GM18870 (cell line): ENCODE results near the gene SMARCB1.

ENCODE experiments used
- ATAC-seq: cut with Tn5 transposase; IDR thresholded peaks from one replicate; pipeline ENCODE4 v1.9.1; 2021; ENCODE audit warnings: moderate library complexity; ENCODE audit not compliant: unreplicated experiment

Gene SMARCB1

DNA sequence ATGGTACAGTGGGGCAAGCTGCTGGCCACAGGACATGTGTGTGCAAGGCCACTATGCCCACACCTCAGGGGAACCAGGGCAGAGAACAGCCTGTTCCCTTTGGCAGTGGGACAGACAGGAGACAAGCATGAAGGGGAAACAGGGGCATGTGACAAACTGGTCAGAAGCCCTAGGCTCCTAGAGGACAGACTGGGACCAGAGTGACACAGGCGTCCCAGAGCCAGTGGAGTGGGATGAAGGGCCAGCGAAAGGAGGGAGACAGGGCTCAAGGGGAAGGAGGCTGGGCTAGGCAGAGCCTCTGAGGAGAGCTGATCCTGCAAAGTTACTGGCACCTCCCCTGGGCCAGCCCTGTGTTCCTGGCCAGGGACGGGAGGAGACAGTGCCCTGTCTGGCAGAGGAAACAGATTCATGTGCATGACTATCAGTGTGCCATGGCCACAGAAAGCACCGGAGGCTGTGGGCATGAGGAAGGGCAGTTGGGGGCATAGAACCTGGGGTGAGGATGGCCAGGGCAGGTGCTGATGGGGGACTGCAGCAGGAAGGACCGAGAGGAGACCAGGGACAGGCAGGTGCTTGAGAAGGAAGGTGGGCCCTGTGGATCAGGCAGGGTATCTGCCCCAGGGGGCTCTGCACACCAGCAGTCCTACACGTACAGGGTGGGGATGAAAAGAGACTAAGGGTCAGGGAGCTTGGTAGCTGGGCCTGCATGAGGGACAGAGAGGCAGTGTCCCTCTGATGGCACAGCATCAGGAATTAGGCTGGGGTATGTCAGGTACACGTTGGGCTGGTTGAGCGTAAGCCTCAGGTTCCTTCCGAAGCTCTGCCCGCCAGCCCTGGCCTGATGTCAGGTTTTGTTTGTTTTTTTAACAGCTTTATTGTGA, 42.3 kb downstream of the SMARCB1 start:
- no peak for ATAC-seq

DNA sequence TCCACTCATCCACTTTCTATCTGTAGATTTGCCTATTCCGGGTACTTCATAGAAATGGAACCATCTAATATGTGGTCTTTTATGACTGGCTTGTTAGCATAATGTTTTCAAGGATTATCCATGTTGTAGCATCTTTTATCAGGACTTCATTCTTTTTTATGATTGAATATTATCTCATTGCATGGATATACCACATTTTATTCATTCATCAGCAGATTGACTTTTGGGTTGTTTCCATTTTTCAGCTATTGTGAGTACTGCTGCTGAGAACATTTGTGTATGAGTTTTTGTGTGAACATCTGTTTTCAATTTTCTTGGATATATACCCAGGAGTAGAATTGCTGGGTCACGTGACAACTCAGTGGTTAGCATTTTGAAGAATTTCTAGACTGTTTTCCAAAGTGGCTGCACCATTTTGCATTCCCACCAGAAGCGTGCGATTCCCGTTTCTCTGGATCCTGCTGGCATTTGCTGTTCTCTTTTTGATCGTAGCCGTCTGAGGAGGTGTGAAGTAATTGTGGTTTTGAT, 43.1 kb downstream of the SMARCB1 start:
- ATAC-seq: no peak

DNA sequence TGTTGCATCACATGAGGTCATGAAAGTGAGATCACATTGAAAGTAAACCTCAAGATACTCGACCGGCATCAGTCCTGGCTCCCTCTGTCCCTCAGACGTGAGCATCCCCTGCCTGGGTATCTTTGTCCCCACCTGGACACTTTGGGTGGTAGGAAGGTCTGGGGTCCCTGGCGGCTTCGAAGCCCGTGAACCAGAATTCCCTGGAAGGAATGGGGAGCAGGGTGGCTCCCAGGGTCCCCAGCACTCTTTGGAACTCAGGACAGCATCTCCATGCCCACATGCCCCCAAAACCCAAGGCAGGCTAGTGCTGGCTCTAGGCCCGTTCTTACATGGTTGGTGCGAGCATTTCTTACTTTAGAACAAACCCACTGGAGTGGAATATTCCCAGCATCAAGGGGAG, 44.5 kb downstream of the SMARCB1 start:
- ATAC-seq: no peak

DNA sequence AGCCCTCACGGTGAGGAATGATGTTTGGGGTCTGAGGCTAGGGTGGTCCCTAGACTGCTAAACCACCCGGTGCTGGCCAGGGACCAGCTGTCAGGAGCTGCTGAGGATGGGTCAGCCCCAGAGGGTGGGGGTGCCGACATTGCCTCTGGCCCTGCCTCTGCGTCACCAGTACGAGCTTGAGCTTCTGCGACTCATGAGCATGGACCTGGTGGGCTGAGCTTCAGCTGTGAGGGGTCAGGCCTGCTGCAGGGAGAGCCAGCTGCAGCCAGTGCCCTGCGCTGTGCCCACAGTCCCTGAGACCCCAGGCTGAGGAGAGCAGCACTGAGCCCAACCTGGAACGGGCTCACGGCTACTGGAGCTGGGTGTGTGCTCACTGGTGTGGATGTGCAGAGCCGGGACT, 45.0 kb downstream of the SMARCB1 start:
- ATAC-seq: no peak

DNA sequence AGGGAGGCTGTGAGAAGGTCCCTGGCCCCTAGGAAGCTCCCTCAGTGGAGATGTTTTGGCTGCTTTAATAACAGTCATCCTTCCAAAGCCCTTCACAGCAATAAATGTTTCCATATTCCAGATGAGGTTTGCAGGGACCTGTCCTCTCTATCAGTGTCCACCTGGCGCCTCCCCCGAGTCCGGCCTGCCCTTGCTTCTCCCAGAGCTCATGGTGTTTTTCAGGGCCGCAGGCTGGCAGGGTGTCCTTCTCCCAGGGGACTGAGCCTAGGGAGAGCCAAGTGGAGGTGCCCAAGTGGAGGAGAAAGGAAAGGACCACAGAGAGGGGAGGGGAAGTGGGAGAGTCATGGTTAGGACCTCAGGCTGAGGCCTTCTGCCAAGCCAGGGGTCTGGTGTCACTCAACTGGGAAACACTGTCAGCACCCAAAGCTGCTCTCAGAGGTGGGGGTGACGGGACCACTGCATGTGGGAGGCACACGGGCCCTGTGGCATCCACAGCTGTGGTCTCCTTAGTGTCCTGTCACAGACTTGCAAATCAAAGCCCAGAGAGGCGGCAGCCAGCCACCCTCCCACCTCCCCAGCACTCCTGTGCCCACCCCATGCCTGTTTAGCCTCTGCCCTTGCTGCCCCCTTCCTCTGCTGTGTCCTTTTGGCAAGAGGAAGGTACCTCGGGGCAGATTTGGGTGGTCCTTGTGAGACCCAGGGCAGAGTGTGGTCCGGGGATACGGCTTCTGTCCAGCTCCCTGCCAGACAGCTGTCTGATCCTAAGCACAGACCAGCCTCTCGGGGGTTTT, 45.7 kb downstream of the SMARCB1 start:
- no peak for ATAC-seq

DNA sequence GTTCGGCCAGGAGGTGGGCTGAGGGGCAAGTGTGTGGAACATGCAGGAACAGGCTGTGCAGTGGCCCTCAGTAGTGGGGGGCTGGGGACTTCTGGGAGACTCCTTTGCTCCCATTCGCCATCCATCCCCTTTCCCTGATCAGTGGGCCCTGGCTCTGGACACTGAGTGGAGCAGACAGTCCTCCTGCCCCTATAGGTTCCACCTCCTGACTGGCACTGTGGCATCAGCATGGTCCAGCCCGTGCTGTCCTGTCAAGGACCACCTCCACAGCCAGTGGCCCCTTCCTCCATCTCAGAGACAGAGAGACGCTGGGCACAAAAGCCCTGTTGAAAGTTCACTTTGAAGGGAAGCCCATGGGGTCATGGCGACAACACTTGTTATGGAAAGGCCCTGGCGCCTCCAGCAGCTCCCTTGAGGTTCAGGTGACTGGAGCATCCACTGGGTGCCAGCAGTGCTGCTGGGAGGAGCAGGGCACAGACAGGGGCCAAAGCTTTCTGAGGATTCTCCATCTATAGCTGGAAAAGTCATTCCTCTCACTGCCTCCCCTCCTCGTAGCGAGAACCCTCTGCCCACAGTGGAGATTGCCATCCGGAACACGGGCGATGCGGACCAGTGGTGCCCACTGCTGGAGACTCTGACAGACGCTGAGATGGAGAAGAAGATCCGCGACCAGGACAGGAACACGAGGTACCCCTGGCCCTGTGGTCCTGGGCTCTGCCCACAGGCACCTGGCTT, 46.4 kb downstream of the SMARCB1 start:
- no peak for ATAC-seq

DNA sequence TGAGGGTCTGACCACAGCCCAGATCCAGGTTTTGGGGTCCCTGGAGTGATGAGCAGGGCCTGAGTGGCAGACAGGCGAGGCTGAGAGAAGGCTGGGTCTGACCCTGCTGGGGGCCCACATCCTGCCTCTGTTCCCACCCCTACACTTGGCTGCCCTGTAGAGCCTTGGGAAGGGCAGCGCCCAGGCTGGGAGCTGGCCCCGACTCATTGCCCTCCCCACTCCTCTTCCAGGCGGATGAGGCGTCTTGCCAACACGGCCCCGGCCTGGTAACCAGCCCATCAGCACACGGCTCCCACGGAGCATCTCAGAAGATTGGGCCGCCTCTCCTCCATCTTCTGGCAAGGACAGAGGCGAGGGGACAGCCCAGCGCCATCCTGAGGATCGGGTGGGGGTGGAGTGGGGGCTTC, 47.1 kb downstream of the SMARCB1 start:
- no peak for ATAC-seq

DNA sequence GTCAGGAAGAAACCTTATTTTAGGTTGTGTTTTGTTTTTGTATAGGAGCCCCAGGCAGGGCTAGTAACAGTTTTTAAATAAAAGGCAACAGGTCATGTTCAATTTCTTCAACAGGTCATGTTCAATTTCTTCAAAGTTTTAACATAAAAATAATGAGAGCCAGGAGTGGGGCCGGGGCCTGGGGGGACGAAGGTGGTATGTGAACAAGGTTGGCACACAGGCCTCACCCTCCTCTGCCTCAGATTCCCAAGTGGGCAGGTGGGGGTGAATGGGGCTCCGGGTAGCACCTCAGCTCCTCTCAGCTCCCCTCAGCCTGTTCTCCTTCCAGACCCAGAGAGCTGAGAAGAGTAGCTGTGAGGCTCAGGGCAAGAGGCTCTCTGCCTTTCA, 47.6 kb downstream of the SMARCB1 start:
- no peak for ATAC-seq

DNA sequence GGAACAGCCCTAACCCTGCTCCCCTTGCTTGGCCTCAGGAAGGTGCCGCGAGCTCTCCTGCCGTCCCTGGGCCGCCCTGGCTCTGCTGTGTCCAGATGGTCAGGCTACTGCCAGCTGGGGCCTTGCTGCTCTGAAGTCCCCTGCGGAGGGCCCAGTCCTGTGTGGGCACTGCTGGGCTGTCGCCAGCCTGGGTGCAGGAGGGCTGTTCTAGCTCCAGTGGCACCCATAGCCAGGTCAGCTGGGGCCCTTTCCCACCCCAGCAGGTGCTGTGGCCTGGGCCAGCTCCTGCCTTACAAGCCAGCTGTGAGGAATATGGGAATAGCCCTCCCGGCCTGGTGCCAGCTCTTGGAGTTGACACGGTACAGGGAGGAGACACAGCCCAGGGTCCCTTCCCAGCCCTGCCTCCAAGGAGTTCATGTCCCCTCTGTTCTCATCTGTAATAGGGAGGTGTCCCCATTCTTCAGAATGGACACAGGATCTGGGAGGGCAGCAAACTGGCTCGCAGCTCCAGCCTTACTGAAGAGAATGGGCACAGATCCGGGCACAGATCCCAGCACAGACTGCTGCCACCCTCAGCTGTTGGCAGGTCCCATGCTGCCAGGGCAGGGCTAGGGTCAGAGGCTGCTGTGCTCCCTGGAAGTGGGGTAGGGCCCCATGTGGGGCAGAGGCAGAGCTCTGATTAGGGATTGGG, 48.2 kb downstream of the SMARCB1 start:
- ATAC-seq: no peak

DNA sequence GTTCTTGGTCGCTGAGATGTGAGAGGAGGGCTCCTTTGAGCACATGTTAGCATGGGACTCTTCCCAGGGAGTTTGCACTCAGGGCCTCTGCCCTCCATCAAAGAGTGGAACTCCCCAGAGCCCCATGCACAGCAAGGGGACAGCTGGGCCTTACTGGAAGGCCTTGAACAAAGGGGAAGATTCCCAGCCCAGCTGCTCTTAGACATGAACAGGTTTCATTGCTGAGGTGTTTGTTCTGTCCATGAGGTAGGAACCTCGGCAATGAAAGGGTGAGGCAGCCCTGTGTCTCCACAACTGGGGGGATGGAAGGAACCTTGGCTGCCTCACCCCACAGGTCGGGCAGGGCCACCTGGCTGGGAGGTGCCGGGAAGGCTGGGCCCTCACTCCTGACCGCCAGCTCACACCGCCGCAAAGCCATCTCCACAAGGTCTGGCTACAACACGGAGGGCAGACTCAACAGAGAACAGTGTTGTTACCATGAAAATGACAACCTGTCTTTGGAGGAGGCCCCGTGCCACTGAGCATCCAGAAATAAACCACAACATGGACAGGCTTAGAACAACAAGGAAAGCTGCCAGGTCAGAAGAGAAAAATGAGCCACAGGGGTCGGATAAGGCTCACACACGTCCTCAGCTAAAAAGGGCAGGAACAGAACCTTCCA, 48.8 kb downstream of the SMARCB1 start:
- ATAC-seq: no peak

DNA sequence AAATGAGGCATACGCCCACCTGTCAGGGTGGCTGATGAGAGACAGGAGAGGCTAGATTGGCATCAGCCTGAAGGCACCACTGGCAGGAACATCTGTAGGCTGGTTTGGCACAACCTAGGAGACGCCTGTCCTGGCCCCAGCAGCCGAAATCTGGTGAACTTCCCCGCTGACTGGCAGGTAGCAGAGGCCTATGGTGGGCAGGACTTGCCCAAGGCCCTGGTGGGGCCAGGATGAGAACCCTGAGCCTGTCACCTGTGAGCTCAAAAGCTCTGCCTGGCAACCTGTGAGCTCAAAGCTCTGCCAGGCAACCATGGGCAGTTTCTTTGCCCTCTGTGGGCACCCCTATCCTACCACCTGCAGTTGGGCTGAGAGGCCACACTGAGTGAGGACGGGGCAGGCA, 49.5 kb downstream of the SMARCB1 start:
- no peak for ATAC-seq

DNA sequence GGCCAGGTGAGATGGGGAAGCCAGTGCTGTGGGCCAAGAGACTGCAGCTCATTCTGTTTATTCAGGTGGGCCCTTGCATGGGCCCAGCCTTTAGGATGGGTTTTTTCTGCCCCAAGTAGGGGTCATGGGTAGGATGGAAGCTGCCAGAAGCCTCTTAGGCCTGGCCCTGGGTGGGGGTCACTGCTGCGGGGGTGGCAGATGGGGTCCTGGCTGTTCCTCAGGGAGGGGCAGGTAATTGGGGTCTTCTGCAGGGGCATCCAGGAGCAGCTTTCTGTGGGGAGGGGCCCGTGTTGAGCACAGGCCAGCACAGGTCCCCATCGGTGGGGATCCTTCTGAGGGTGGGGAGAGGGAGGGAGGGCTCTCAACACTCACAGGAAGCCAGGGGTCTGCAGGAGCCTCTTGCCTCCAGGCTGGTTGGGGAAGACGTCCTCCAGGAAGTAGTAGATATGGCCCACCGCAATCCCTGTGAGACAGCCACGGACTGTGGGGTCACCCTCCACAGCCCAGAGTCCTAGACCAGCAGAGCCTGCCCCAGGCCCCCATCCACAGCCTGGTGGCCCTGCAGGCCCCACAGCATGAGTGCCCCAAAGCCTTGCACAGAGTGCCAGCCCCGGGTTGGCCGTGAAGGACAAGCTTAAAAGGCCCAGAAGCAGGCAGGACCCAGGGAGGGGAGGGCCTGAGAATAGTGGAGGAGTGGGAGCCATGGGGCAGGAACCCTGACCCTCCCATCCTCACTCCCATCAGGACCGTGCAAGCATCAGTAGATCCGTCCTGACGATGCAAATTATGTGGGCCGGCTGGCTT, 50.1 kb downstream of the SMARCB1 start:
- no peak for ATAC-seq

DNA sequence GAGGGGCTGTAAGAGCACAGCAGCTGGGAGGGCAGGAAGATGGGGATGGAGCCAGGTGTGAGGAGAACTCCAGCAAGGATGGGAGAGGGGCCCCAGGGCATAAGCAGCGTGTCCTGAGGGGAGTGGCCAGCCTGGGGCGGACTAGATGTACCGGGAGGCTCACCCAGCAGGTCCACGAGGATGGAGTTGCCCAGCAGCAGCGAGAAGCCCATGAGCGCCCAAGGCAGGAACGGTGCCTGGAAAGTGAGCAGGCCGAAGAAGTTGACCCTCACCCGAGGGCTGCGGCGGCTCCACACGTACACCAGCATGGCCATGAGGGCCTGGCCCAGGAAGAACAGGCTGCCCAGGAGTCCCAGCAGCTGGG, 50.7 kb downstream of the SMARCB1 start:
- no peak for ATAC-seq

DNA sequence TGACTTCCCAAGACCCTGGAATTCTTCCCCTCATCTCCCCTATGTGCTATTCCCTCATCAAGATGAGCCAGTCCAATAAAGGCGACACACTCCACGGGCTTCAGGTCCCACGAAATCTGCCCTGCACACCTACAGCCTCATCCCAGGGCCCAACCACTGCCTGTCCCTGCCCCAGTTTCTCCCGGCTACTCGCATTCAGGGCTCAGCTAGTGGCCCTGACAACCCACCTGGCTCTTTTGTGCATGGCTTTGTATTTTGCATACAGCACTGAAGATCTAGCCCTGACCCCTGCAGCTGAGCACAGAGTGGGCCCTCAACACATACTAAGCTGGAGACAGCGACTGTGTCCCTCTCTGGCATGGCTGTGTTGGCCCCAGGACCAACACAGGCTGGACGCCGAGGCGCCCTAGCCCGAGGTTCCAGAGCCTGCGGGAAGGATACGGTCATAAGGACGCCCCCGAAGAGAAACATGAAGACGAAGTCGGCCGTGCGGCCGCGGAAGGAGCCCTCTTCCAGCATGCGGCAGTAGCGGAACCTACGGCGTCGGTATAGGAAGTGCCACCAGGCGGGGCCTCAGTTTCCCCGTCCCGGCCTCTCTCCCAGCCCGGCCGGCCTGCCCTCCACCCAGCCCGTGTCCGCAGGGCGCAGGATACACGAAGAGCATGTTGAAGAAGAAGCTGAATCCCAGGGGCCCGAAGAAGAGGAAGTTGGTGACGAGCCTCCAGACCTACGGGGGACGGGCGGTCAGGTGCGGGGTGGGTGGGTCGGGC, 51.3 kb downstream of the SMARCB1 start:
- ATAC-seq: no peak

DNA sequence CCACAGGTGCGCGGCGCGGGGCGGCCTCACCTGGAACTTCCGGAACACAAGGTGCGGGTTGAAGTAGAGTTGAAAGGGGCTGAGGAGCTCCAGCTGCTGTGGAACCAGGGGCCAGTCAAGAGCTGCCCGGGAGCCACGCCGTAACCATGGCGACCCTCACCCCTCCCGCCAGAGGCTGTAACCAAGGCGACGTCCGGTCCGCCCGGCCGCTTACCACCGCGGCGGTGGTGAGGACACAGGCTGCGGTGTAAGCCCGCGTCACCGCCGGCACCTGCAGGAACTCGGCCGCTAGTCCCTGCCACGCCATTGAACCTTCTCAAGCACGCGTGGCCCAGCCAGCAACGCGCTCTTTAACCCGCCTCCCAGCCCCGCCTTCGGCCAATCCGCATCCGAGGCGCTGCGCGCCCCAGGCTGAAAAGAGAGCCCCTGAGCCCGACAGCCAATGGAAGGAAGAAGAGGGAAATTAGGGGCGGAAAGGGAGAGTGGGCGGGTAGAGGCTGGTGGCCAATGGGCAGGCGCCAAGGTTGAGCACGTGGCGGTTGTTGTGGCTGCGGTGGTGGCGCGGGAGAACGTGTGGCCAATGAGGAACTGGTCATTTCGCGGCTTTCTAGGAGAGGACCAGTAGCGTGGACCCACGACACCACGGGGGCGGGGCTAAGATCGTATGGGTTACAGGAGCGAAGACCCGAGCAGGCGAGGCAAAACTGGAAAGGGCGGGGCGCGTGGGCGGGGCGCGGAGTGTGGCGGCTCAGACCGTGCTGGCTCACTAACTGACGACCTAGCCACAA, 52.1 kb downstream of the SMARCB1 start, which contains the start of gene DERL3:
Gene DERL3, minus strand, starts transcription at position 326 of the 788 bp plus-strand sequence. Its CDS starts 19 bp downstream, at position 307.
- peak; percentile 75 for ATAC-seq

DNA sequence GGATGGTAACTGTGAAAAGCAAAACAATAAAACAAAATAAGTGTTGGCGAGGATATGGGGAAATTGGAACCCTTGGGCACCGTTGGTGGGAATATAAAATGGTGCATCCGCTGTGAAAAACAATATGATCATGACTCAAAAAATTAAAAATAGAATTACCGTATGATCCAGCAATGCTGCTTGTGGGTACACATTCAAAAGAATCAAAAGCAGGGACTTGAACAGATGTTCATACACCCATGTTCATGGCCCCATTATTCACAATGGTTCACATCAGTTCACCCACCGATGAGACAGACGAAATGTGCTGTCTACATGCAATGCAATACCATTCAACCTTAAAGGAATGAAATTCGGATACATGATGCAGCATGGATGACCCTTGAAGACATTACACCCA, 53.3 kb downstream of the SMARCB1 start:
- ATAC-seq: no peak

DNA sequence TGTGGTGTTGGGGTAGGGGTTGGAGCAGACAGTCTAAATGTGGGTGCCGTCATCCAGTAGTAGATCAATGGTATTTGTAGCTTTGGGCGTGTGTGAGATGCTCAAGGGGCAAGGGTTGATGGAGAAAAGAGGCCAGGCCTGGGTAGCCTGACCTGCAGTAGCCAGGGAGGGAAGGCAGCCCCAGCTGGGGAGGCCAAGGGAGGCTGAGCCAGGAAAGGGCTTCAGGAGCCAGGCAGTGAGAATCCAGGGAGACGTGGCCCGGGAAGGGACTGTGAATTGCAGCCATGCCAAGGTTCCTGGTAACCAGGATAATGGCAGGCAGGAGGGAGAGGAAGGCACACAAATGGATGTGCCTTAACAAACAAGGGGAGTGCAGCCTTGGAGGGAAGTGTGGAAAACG, 54.5 kb downstream of the SMARCB1 start:
- ATAC-seq: no peak
